Measurements from ENCODE around the gene PPP1R9B.

GRCh38 chr17:50097926-50098325 lies 52.6 kb downstream of the PPP1R9B start:
- no peak for TF ChIP-seq CTCF (IDR thresholded peaks at IDR 0.05)
- TF ChIP-seq POLR2A (IDR thresholded peaks at IDR 0.05) = no peak
